Keratinocyte (primary cell): ENCODE data around the gene LATS2. TPM values are rescaled to one million over a fixed set of nuclear protein-coding genes. Genes with fewer than 3 reads are reported as not detected.

Experiments used
- DNase-seq: peaks from one replicate; pipeline ENCODE4 v3.0.0-alpha.2; 2011; ENCODE audit warnings: low read depth, missing footprints, low spot score
- FAIRE-seq: peaks from 2 replicates; lab custom pipeline; 2011; peaks lifted over from hg19 to GRCh38; lab: Jason Lieb, UNC
- H2AFZ ChIP-seq: 2 replicates; pipeline ENCODE4 v1.6.0; 2012; ENCODE audit warnings: low read length, control low read depth, inconsistent platforms; ENCODE audit not compliant: control insufficient read depth
- H3K27ac ChIP-seq: 2 replicates; pipeline ENCODE4 v1.5.1; 2011; ENCODE audit warnings: low read length; ENCODE audit not compliant: control insufficient read depth, insufficient read depth
- H3K27me3 ChIP-seq: 3 replicates; pipeline ENCODE4 v1.6.0; 2011; ENCODE audit warnings: low read length; ENCODE audit not compliant: control insufficient read depth, insufficient read depth; ENCODE audit errors: extremely low read depth
- H3K36me3 ChIP-seq, 2 experiments: 2 replicates in 1 of 2; 3 replicates in 1 of 2; pipeline ENCODE4 v1.5.1; 2011; ENCODE audit warnings: low read length in 2 of 2, mild to moderate bottlenecking in 1 of 2; ENCODE audit not compliant: control insufficient read depth in 2 of 2, insufficient read depth in 2 of 2; ENCODE audit errors: extremely low read depth in 1 of 2
- H3K4me1 ChIP-seq: 3 replicates; pipeline ENCODE4 v1.5.1; 2011; ENCODE audit warnings: low read length; ENCODE audit not compliant: control insufficient read depth, insufficient read depth; ENCODE audit errors: extremely low read depth
- H3K4me2 ChIP-seq: 3 replicates; pipeline ENCODE4 v1.6.0; 2011; ENCODE audit warnings: low read depth, low read length; ENCODE audit not compliant: control insufficient read depth, insufficient read depth; ENCODE audit errors: extremely low read depth
- H3K4me3 ChIP-seq, 3 experiments: fragments of 200-600 bp in 1 of 3; sonication (generic) in 1 of 3; 2 replicates in 2 of 3; 3 replicates in 1 of 3; pipeline ENCODE4 v1.5.1; 2011 to 2016; ENCODE audit warnings: low read length in 3 of 3, mild to moderate bottlenecking in 3 of 3, control low read depth in 2 of 3, inconsistent platforms in 1 of 3, low read depth in 1 of 3, mixed read lengths in 1 of 3, mixed run types in 1 of 3, moderate library complexity in 1 of 3; ENCODE audit not compliant: control insufficient read depth in 2 of 3, insufficient read depth in 2 of 3; ENCODE audit errors: extremely low read depth in 1 of 3
- H3K79me2 ChIP-seq: 2 replicates; pipeline ENCODE4 v1.6.0; 2012; ENCODE audit warnings: low read length; ENCODE audit not compliant: control insufficient read depth, insufficient read depth
- H3K9ac ChIP-seq: 3 replicates; pipeline ENCODE4 v1.6.0; 2011; ENCODE audit warnings: low read length; ENCODE audit not compliant: control insufficient read depth, insufficient read depth; ENCODE audit errors: extremely low read depth
- H3K9me1 ChIP-seq: 3 replicates; pipeline ENCODE4 v1.6.0; 2011; ENCODE audit warnings: low read length; ENCODE audit not compliant: control insufficient read depth, insufficient read depth; ENCODE audit errors: extremely low read depth
- H3K9me3 ChIP-seq: 2 replicates; pipeline ENCODE4 v1.5.1; 2012; ENCODE audit warnings: low read depth, low read length; ENCODE audit not compliant: control insufficient read depth
- H4K20me1 ChIP-seq: 3 replicates; pipeline ENCODE4 v1.6.0; 2011; ENCODE audit warnings: low read length; ENCODE audit not compliant: control insufficient read depth, insufficient read depth; ENCODE audit errors: extremely low read depth
- EZH2 ChIP-seq: IDR thresholded peaks from one replicate; pipeline ENCODE4 v1.6.1; 2012; ENCODE audit warnings: inconsistent platforms, mild to moderate bottlenecking, low read length, moderate library complexity
- dilution Hi-C: fragments of 300-500 bp; cut with MboI; formaldehyde crosslinking; loops from one replicate; pipeline ENCODE4 v1.7.0; 2020; ENCODE audit warnings: low sequenced_read_pairs; ENCODE audit not compliant: extremely low pct_ligation_motif_present
- polyA plus RNA-seq, 5 experiments: library from polyadenylated mRNA; depleted of rRNA in 3 of 5; stranded (reverse) in 3 of 5; stranded (forward) in 1 of 5; unstranded in 1 of 5; fragments of >200 nt; gene quantifications; 1 replicate in 1 of 5; 2 replicates in 3 of 5; 3 replicates in 1 of 5; pipeline versions ENCODE4 v1.2.1 to v1.2.3, GENCODE V29; 2011 to 2012; ENCODE audit warnings: missing spikeins in 2 of 5, low read depth in 1 of 5, low replicate concordance in 1 of 5
- TF ChIP-seq, protein P1 (sequence below), 3 experiments: IDR thresholded peaks in 1 of 3; conservative IDR thresholded peaks in 1 of 3; optimal IDR thresholded peaks in 1 of 3; 2 replicates in 2 of 3; 3 replicates in 1 of 3; pipeline versions ENCODE3 to v1.5.1; 2011; ENCODE audit warnings: low read length in 3 of 3, mild to moderate bottlenecking in 3 of 3, moderate library complexity in 2 of 3, control low read depth in 1 of 3, inconsistent platforms in 1 of 3; ENCODE audit not compliant: insufficient read depth in 2 of 3; ENCODE audit errors: extremely low read depth in 1 of 3

Gene LATS2
- polyA plus RNA-seq, 1 donor (not counting 4 experiments of a cell fraction or from before 2014, with no cell fraction given) = 6.7 TPM

GRCh38 chr13:21086929-21087328 lies 25.5 kb upstream of the LATS2 start:
- Histone ChIP-seq H4K20me1 (no peaks in the 10 kb centered on the region), H3K27ac (no peak overlapping the region), H3K36me3 (no peaks in the 10 kb centered on the region), H2AFZ (no peak overlapping the region), H3K27me3 (no peaks in the 10 kb centered on the region), H3K79me2 (no peaks in the 10 kb centered on the region), H3K4me3 (no peak overlapping the region), H3K9me1 (no peaks in the 10 kb centered on the region), H3K9ac (no peak overlapping the region), H3K9me3 (no peaks in the 10 kb centered on the region), H3K4me2 (no peak overlapping the region), H3K4me1 (no peaks in the 10 kb centered on the region)
- FAIRE-seq (no peak), DNase-seq (no peak)
- dilution Hi-C loops = no loop called here
- TF ChIP-seq, protein P1, sequence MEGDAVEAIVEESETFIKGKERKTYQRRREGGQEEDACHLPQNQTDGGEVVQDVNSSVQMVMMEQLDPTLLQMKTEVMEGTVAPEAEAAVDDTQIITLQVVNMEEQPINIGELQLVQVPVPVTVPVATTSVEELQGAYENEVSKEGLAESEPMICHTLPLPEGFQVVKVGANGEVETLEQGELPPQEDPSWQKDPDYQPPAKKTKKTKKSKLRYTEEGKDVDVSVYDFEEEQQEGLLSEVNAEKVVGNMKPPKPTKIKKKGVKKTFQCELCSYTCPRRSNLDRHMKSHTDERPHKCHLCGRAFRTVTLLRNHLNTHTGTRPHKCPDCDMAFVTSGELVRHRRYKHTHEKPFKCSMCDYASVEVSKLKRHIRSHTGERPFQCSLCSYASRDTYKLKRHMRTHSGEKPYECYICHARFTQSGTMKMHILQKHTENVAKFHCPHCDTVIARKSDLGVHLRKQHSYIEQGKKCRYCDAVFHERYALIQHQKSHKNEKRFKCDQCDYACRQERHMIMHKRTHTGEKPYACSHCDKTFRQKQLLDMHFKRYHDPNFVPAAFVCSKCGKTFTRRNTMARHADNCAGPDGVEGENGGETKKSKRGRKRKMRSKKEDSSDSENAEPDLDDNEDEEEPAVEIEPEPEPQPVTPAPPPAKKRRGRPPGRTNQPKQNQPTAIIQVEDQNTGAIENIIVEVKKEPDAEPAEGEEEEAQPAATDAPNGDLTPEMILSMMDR (optimal IDR thresholded peaks at IDR 0.05 in 1 of 3, IDR thresholded peaks at IDR 0.05 in 1 of 3, conservative IDR thresholded peaks at IDR 0.05 in 1 of 3; ENCODE audit: extremely low read depth in 1 of 3, insufficient read depth in 2 of 3, low read length in 3 of 3) = no peak
- no peak for TF ChIP-seq EZH2

- no peaks in the 10 kb centered on the region for H3K36me3 ChIP-seq
- H3K9ac ChIP-seq = no peak overlapping the region
- no peaks in the 10 kb centered on the region for H3K27me3 ChIP-seq
- H3K4me2 ChIP-seq = no peak overlapping the region
- no peak overlapping the region for H3K4me3 ChIP-seq
- no peak for FAIRE-seq
- no peak for TF ChIP-seq EZH2
- TF ChIP-seq, protein P1 (optimal IDR thresholded peaks at IDR 0.05 in 1 of 3, IDR thresholded peaks at IDR 0.05 in 1 of 3, conservative IDR thresholded peaks at IDR 0.05 in 1 of 3; ENCODE audit: extremely low read depth in 1 of 3, insufficient read depth in 2 of 3, low read length in 3 of 3) = no peak
- dilution Hi-C loops = no loop called here
- H2AFZ ChIP-seq = no peak overlapping the region
- H3K9me3 ChIP-seq = no peaks in the 10 kb centered on the region
- H3K27ac ChIP-seq = no peak overlapping the region
- H4K20me1 ChIP-seq = no peaks in the 10 kb centered on the region
- no peak for DNase-seq
- H3K79me2 ChIP-seq = no peaks in the 10 kb centered on the region
- no peaks in the 10 kb centered on the region for H3K9me1 ChIP-seq
- peaks cover 5% of the 10 kb centered on the region for H3K4me1 ChIP-seq
Measured at GRCh38 chr13:21081926-21082325, 20.5 kb upstream of the LATS2 start.
